Tibial nerve (tissue), 4 donors: ENCODE results near the gene LIPA. TPM values are rescaled to one million over a fixed set of nuclear protein-coding genes. Genes with fewer than 3 reads are reported as not detected.

ENCODE experiments used
- DNase-seq, 2 donors: peaks; one replicate each; pipeline ENCODE4 v3.0.0-alpha.2; 2019; ENCODE audit warnings: low spot score in 2 of 2
- H3K27ac ChIP-seq, 4 donors: fragments of 200-600 bp; sonication (generic) in 3 of 4; one replicate each; pipeline ENCODE4 v1.5.1; 2017 to 2019; ENCODE audit warnings: mild to moderate bottlenecking in 1 of 4
- H3K27me3 ChIP-seq, 2 donors: fragments of 200-600 bp; sonication (generic) in 1 of 2; one replicate each; pipeline versions ENCODE4 v1.5.1 to v1.6.0; 2017 to 2019
- H3K36me3 ChIP-seq, 3 donors: fragments of 200-600 bp; sonication (generic); one replicate each; pipeline ENCODE4 v1.5.1; 2018 to 2019
- H3K4me1 ChIP-seq, 4 donors: fragments of 200-600 bp; sonication (generic) in 3 of 4; one replicate each; pipeline ENCODE4 v1.5.1; 2017 to 2019
- H3K4me3 ChIP-seq, 4 donors: fragments of 200-600 bp; sonication (generic) in 3 of 4; one replicate each; pipeline ENCODE4 v1.5.1; 2017 to 2019; ENCODE audit warnings: mild to moderate bottlenecking in 1 of 4, moderate library complexity in 1 of 4
- H3K9me3 ChIP-seq, 4 donors: fragments of 200-600 bp; sonication (generic) in 3 of 4; one replicate each; pipeline ENCODE4 v1.5.1; 2017 to 2019
- EP300 ChIP-seq, 2 donors: sonication (generic); formaldehyde crosslinking; IDR thresholded peaks; one replicate each; pipeline ENCODE4 v1.6.1; 2017; ENCODE audit warnings: antibody characterized with exemption in 2 of 2, mild to moderate bottlenecking in 1 of 2
- POLR2A ChIP-seq, 2 donors: fragments of 450-650 bp; IDR thresholded peaks; one replicate each; pipeline ENCODE4 v1.6.1; 2017; ENCODE audit warnings: antibody characterized with exemption in 2 of 2, mild to moderate bottlenecking in 2 of 2, moderate library complexity in 2 of 2
- WGBS, 2 donors: methylation state at CpG; one replicate each; pipeline ENCODE4 v1.1.5; 2018; 5-methylcytosine and 5-hydroxymethylcytosine counted together
- total RNA-seq, 4 donors: library from RNA; depleted of rRNA; stranded (reverse); fragments of >200 nt; gene quantifications; one replicate each; pipeline ENCODE4 v1.1.0, GENCODE V29; 2016
- TF ChIP-seq, protein P1 (sequence below), 5 experiments: fragments of 200-600 bp in 3 of 5; fragments of 450-650 bp in 2 of 5; sonication (generic) in 3 of 5; IDR thresholded peaks; one replicate each; pipeline ENCODE4 v1.5.1; 2016 to 2019; ENCODE audit warnings: antibody characterized with exemption in 5 of 5, mild to moderate bottlenecking in 3 of 5, moderate library complexity in 2 of 5

LIPA gene
- total RNA-seq, 4 donors from 2014 or later = 36.6 to 57.9 (median 39.5) TPM

DNA sequence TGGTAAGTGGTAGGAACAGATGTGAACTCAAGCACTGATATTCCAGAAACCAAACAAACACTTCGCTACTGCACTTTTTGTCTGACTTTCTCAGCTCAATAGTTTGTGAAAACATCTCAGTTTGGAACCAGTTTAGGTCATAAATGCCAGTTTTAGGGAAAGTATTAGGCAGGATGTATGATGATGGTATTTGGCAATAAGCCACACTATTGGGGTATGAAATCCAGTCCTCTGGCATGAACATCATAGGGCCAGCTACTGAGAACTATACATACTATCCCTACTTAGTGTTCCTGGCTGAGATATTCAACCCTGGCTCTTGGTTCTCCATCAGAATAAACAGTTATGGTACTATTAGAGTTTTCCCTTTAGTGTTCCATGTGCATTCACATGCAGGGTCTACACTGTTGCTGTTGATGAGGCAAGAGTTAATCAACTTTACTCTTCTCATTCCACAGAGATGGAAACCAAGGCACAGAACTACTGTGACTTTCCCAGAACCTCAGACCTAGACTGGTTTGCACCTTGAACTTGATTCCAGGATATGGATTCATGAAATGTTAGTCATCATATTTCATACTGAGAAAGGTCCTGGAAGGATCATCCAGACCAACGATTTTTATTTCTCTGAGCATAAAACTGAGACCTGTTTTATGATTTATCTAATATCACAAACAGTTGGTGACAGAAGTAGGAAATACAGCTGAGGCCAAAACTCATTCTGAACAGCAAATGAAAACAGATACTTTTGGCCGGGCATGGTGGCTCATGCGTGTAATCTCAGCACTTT, 30.2 kb upstream of the LIPA start:
- Histone ChIP-seq H3K4me1 (peaks cover 0 to 57% (median 35%) of the 10 kb centered on the region in 4 donors), H3K4me3 (no peak overlapping the region), H3K27me3 (no peaks in the 10 kb centered on the region), H3K9me3 (no peaks in the 10 kb centered on the region), H3K27ac (peak overlapping the region in 1 of 4 donors; percentile 98), H3K36me3 (no peaks in the 10 kb centered on the region)
- WGBS, 2 donors = 65 to 72% methylated on average over 4 of the region's 4 CpGs
- DNase-seq = no peak
- TF ChIP-seq, protein P1, sequence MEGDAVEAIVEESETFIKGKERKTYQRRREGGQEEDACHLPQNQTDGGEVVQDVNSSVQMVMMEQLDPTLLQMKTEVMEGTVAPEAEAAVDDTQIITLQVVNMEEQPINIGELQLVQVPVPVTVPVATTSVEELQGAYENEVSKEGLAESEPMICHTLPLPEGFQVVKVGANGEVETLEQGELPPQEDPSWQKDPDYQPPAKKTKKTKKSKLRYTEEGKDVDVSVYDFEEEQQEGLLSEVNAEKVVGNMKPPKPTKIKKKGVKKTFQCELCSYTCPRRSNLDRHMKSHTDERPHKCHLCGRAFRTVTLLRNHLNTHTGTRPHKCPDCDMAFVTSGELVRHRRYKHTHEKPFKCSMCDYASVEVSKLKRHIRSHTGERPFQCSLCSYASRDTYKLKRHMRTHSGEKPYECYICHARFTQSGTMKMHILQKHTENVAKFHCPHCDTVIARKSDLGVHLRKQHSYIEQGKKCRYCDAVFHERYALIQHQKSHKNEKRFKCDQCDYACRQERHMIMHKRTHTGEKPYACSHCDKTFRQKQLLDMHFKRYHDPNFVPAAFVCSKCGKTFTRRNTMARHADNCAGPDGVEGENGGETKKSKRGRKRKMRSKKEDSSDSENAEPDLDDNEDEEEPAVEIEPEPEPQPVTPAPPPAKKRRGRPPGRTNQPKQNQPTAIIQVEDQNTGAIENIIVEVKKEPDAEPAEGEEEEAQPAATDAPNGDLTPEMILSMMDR (IDR thresholded peaks at IDR 0.05) = no peak
- no peak for TF ChIP-seq EP300 (IDR thresholded peaks at IDR 0.05)
- TF ChIP-seq POLR2A (IDR thresholded peaks at IDR 0.05) = no peak

DNA sequence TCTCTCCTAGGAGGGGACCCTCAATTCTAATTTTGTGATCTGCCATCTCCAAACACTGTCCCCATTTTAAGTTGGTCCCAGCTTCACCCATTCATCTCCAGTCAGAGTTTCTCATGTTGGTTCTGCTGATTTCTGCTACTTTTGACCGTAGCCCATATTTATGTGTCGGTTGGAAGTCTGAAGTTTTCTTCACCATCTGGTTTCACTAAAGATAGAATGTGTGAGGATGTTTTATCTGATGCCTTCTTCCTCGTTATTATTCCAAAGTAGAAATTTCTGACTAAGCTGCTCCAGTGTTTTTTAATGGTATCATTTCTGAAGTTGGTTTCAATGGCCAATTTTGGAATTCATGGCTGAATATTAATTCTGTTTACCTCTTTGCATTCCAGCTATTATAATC, 28.9 kb upstream of the LIPA start:
- DNase-seq = no peak
- no peak overlapping the region for H3K4me3 ChIP-seq
- no peaks in the 10 kb centered on the region for H3K27me3 ChIP-seq
- TF ChIP-seq, protein P1 (IDR thresholded peaks at IDR 0.05) = no peak
- TF ChIP-seq POLR2A (IDR thresholded peaks at IDR 0.05) (no peak), EP300 (IDR thresholded peaks at IDR 0.05) (no peak)
- H3K9me3 ChIP-seq = no peaks in the 10 kb centered on the region
- H3K27ac ChIP-seq = peak overlapping the region in 2 of 4 donors; percentile 92 to 98
- no peaks in the 10 kb centered on the region for H3K36me3 ChIP-seq
- H3K4me1 ChIP-seq = peaks cover 0 to 58% (median 35%) of the 10 kb centered on the region in 4 donors
- 85 to 86% methylated on average over 3 of the region's 3 CpGs for WGBS, 2 donors

DNA sequence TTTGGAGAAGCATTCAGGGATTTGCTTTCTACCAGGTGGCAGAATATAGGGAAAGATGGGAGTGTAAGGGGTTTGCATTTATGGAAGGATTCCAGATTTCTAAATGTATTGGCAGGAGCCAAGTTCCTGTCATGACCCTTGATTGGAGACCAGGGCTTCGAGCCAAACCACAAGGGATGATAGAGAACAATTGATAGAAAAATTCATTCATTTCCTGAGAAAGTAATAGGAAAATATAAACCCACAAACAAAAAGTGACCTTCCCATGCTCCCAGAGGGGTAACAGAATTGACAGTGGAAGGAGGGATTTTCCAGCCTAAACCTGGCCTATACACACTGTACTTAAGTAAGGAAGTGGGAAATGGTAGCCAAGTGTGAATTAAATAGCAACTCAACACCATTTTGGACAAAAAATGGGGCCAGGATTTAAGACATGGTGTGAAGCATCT, 27.9 kb upstream of the LIPA start:
- H3K4me3 ChIP-seq = no peak overlapping the region
- no peak for DNase-seq
- TF ChIP-seq, protein P1 (IDR thresholded peaks at IDR 0.05) = no peak
- TF ChIP-seq EP300 (IDR thresholded peaks at IDR 0.05) (no peak), POLR2A (IDR thresholded peaks at IDR 0.05) (no peak)
- H3K27ac ChIP-seq = peak overlapping the region; percentile 29 to 98 (median 74)
- no peaks in the 10 kb centered on the region for H3K36me3 ChIP-seq
- H3K4me1 ChIP-seq = peaks cover 0 to 62% (median 33%) of the 10 kb centered on the region in 4 donors
- no peaks in the 10 kb centered on the region for H3K27me3 ChIP-seq
- no peaks in the 10 kb centered on the region for H3K9me3 ChIP-seq
- 0 to 18% methylated on average over 1 of the region's 1 CpG for WGBS, 2 donors

DNA sequence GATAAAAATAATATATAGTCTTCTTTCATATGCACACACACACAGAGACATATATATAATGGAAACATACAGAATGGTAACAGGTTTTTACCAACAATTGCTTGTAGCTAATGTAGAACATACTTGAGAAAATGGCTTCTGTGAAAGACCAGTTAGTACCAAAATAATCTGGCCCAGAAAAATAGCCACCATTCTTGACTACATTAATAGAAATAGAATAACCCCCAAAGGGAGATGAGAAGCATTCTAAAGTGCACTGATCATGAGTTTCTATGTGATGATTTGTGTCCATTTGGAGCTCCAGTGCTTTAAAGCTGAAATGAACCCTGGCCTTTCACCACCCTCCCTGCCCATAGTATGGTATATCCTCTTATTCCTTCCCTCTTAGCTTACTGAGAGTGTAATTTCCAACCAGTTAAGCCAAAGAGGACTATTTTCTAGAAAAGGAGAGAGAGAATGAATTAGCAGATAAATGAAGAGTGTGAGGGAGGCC, 27.4 kb upstream of the LIPA start:
- H3K27ac ChIP-seq = peak overlapping the region; percentile 29 to 98 (median 74)

More for the DNA sequence above, 27.4 kb upstream of the LIPA start:
- Histone ChIP-seq H3K27me3 (no peaks in the 10 kb centered on the region), H3K4me3 (no peak overlapping the region), H3K4me1 (peaks cover 0 to 57% (median 32%) of the 10 kb centered on the region in 4 donors), H3K9me3 (no peaks in the 10 kb centered on the region), H3K36me3 (no peaks in the 10 kb centered on the region)
- no peak for DNase-seq
- TF ChIP-seq POLR2A (IDR thresholded peaks at IDR 0.05) (no peak), EP300 (IDR thresholded peaks at IDR 0.05) (no peak)
- TF ChIP-seq, protein P1 (IDR thresholded peaks at IDR 0.05) = no peak
